DLD1 (cell line): ENCODE measurements around the gene SLC35F4.
"Not testable (repeated sequence)": the region's sequence is repeated elsewhere in the genome, so short reads cannot be mapped to it uniquely, and the experiment has no call there.

Experiments
- in situ Hi-C: cut with HindIII; loops from 2 replicates; pipeline ENCODE4 v1.10.0; 2017; ENCODE audit warnings: low sequenced_read_pairs

Gene SLC35F4

DNA sequence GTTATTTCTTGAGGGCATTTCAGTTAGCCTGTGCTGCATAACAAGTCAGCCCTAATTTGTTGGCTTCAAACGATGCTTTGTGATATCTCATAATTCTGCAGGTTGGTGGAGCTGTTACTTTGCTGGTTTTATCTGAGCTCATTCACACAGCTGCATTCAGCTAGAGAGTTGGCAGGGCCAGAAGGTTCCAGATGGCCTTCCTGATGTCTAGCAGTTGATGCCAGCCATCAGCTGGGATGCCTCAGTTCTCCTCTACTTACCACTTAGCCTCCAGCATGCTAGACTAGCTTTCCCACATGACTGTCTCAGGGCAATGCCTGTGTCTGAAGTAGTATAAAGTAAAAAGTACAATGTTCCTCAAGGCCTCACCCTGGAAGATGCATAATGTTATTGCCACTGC lies 130.6 kb downstream of the SLC35F4 start:
- in situ Hi-C loops: loop anchor here (10.0 kb wide), 1 partner anchor 130 kb away; the partner anchor contains the start of gene SLC35F4

- in situ Hi-C loops: loop anchor here (10.0 kb wide), 1 partner anchor 132 kb away; the partner anchor contains the start of gene SLC35F4
Observed at GRCh38 chr14:57732463-57733285, 133.2 kb downstream of the SLC35F4 start.

DNA sequence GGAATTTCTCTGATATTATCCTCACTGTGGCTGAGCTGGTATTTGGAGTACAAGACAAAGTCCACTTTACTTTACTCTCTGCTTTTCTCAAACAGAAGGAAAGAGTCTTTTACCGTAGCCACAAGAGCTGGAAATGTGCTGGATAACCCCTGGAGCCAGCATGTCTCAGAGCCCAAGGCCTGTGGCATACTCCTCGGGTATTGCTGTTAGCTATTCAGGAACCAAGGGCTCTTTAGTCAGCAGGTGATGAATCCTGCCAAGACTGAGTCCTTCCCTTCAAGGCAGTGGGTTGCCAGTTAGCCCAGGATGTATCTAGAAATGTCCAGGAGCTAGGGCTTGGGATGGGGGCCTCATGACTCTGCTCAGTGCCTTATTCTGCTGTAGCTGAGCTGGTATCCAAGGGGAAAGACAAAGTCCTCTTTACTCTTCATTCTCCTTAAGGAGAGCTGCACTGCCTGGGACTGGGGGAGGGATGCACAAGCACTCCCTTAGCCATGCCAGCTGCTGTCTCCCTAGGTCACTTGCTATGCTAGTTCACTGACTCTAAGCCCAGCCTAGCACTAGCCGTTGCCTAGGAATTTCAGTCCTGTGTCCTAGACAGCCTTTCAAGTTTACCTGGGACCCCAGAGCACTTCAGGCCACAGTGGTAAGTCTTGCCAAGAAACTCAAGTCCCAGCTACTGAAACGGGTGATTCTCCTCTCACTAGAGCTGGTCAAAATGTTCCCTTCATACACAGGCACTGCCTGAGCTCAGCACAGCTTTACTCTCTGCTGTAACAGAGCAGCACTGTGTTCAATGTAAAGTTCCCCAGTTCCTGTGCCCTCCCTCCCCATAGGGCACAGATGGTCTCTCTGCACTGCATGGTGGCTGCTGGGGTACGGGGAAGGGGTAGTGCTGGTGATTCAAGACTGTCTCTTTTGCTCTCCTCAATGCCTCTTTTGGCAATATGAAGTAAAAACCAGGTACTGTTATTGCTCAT lies 136.4 kb downstream of the SLC35F4 start:
- in situ Hi-C loops: loop anchor here (10.0 kb wide), 1 partner anchor 135 kb away; the partner anchor contains the start of gene SLC35F4

DNA sequence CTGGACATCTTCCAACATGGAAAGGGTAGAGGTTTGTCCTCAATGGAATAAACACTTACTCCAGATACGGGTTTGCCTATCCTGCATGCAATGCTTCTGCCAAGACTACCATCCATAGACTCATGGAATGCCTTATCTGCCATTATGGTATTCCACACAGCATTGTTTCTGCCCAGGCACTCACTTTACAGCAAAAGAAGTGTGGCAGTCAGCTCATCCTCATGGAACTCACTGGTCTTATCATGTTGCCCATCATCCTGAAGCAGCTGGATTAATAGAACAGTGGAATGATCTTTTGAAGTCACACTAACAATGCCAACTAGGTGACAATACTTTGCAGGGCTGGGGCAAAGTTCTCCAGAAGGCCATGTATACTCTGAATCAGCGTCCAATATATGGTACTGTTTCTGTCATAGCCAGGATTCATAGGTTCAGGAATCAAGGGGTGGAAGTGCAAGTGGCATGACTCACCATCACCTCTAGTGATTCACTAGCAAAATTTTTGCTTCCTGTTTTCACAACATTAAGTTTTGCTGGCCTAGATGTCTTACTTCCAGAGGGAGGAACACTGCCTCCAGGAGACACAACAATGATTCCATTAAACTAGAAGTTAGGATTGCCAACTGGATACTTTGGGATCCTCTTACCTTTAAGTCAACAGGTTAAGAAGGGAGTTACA lies 140.4 kb downstream of the SLC35F4 start:
- in situ Hi-C loops: no loop called here

- in situ Hi-C loops: not testable (repeated sequence)
Observed at GRCh38 chr14:57722141-57722540, 143.8 kb downstream of the SLC35F4 start.

DNA sequence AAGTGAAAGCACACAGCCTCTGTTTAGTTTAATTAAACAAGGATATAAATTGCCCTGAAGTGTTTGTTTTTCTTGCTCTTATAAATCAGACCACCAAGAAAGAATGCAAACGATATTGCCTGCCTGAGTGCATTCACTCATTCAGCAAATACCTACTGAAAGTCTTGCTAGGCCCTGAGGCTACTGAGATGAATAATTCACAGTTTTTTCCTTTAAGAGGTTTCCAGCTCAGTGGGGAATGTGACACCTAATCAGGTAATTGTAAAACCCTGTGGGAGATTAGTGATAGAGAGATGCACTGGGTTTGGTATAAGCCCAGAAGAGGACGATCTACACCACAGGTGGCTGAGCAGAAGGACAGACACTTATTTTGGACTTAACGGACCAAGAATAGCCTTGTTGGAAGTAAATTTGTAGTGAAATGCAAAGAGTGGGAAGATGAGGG lies 151.4 kb downstream of the SLC35F4 start:
- in situ Hi-C loops: no loop called here

GRCh38 chr14:57712698-57713097 lies 153.2 kb downstream of the SLC35F4 start:
- in situ Hi-C loops: no loop called here

DNA sequence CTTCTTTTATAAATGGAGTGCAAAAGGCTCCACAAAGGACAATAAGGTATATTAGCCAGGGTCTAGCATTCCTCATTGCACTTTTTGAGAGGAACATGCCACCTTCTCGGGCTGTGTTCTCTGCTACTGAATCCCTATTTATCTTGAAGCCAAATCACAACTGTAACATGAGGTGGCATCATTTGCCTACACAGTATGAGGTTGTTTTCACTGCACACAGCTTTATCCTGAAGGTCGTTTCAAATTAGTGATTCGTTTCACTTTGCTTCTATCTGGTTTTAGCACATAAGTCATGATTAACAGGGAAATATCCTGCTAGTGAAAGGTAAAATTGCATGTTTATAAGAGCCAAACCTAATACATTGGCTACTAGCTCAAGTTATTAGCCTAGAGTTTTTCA lies 153.8 kb downstream of the SLC35F4 start:
- in situ Hi-C loops: no loop called here

- in situ Hi-C loops: no loop called here
Observed at GRCh38 chr14:57709909-57710308, 156.0 kb downstream of the SLC35F4 start.

GRCh38 chr14:57709086-57709485 lies 156.8 kb downstream of the SLC35F4 start:
- in situ Hi-C loops: not testable (repeated sequence)

DNA sequence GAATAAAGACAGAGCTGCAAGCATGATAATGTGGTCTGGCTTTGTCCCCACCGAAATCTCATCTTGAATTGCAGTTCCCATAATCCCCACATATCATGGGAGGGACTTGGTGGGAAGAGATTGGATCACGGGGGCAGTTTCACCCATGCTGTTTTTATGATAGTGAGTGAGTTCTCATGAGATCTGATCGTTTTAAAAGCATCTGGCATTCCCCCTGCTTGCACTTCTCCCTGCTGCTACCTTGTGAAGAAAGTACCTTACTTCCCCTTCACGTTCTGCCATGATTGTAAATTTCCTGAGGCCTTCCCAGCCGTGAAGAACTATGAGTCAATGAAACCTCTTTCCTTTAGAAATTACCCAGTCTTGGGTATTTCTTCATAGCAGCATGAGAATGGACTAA lies 158.7 kb downstream of the SLC35F4 start:
- in situ Hi-C loops: no loop called here

DNA sequence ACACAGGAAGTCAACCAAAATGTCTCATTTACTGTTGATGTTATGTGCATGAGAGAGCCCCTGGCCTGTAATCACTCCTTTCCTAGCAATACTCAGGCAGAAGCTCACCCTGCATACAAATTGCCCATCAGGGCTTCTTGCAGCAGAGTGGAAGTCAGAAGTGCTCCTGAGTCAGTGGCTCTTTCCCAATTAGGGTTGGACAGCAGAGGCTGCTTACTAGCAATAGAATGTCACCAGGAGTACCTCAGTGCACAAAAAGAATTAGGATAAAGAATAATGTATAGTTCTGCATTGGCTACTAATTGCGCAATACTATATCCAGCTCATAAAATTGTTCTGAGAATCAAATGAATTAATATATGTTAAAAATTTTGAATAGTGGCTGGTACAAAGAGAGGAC lies 161.1 kb downstream of the SLC35F4 start:
- in situ Hi-C loops: no loop called here

- in situ Hi-C loops: no loop called here
Observed at GRCh38 chr14:57699947-57700346, 165.9 kb downstream of the SLC35F4 start.

DNA sequence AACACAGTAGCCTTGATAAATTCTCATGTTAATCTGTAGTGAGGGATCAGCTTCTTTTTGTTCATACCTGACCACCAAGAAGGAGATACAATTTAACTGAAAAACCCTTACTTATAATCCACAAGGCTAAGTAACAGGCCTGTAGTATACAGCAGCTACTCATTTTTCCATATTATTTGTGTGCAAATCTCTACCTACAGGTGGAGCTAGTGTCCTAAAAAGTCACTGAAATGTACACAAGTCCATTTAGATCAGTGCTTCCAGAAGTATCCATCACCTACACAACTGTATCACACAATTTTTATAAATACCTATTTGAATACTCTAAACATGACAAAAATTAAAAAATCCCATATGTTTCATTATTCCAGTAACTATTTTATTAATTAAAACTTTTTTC lies 173.2 kb downstream of the SLC35F4 start:
- in situ Hi-C loops: no loop called here

DNA sequence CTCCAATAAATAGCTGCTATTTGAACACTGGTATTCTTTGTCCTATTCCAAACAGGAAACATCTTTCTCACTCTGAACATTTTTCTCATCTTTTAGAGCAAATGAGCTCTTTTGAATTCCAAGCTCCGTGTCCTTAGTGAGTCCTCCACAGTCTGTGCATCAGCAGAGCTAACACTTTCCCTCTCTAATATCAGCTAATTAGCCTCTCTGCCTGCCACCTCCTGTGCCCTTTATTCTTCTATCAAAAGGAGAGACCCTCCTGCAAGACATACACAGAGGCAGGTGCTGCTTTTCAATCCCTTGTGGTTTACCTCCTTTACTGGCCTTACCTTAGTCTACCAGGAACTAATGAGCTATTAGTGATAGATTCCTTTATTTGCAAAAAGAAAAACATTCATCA lies 178.5 kb downstream of the SLC35F4 start:
- in situ Hi-C loops: no loop called here

GRCh38 chr14:57686304-57686703 lies 179.6 kb downstream of the SLC35F4 start:
- in situ Hi-C loops: no loop called here

DNA sequence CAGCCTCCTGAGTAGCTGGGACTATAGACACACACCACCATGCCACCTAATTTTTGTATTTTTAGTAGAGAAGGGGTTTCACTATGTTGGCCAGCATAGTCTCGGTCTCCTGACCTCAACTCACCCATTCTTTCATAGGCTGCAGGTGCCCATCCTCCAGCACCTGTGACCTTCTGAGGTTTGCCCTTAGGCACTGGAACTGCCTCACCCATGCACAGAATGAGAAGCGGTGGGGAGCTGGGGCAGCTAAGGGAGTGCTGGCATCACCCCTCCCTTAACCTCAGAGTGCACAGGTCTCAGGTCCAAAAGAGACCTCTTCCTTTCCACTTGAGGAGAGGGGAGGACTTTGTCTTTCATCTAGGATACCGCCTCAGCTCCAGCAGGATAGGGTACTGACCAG lies 194.9 kb downstream of the SLC35F4 start:
- in situ Hi-C loops: no loop called here

DNA sequence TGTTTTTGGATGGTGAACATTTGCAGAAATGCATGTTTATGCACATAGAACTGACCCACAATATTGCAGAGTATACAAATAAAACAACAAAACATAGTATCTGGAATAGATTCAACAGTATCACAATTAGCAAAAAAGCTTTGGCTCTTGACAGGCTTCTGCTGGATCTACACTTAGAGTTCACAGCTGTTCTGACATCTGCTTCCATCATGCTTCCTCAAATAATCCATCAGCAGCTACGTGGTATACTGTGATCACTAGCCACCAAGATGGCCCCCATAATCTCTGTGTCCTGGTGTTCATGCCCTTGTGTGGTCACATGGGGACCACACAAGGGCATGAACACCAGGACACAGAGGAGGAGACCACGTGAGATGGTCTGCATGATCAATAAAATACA lies 205.7 kb downstream of the SLC35F4 start:
- in situ Hi-C loops: no loop called here

DNA sequence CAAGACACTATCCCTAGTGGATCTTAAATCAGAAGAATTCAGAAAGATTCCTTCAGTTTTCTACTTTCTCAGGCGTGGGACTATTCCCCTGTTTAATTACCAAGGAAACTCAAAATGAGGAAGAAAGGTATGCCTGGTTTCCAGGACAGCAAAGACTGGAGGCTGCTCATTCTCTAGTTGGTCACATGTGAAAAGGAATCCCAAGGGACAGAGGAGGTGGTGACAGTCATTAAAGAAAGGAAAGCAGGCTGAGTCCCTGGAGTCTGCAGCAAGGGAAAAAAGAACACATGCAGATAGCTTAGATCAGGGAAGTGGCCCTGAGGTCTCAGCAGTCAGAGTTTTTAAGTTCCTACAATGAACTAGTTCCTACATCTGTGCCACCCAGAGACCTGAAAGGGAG lies 206.8 kb downstream of the SLC35F4 start:
- in situ Hi-C loops: no loop called here

DNA sequence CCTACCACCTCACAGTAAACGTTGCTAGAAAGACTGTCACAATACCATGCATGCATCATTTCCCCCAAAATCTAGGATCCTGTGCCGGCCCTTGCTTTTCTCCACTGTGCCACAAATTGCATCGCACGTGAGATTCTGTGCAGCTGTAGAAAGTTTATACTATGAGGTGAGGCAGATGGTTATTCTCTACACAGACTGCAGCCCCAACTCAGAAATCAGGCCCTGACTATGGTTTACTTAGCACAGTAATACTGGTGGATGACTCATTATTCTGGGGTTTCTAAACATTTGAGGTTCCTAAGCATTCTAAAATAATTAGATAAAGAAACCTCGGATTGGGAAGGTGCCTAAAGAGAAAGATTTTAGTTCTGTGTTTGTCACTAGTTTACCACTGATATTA lies 208.4 kb downstream of the SLC35F4 start:
- in situ Hi-C loops: no loop called here

- in situ Hi-C loops: no loop called here
Observed at GRCh38 chr14:57656853-57657252, 209.0 kb downstream of the SLC35F4 start.
